Calu3 (cell line): Measurements from ENCODE around the gene RBM23. TPM values are rescaled to one million over a fixed set of nuclear protein-coding genes. Genes with fewer than 3 reads are reported as not detected.

Source experiments
- BruUV-seq: library from RNA; stranded (reverse); fragments of 400-500 nt; replicated peaks from 2 replicates; lab custom pipeline; 2021; lab: Mats Ljungman, UMichigan
- CTCF ChIA-PET: fragments of 300-600 bp; sonication (Branson Sonifier 250); formaldehyde crosslinking; loops from one replicate; lab custom pipeline; 2022; ENCODE audit warnings: antibody characterized with exemption; lab: Charles Lee
- DNase-seq: peaks from one replicate; pipeline ENCODE4 v3.0.0; 2022
- H3K27ac Mint-ChIP-seq: one replicate; pipeline ENCODE4 v1.8.0; 2022; ENCODE audit warnings: mixed read lengths; ENCODE audit not compliant: unreplicated experiment
- H3K27me3 Mint-ChIP-seq: one replicate; pipeline ENCODE4 v1.8.0; 2022; ENCODE audit warnings: mixed read lengths; ENCODE audit not compliant: unreplicated experiment
- H3K36me3 Mint-ChIP-seq: one replicate; pipeline ENCODE4 v1.8.0; 2022; ENCODE audit warnings: mild to moderate bottlenecking, moderate library complexity, mixed read lengths; ENCODE audit not compliant: insufficient read depth, unreplicated experiment
- H3K4me1 Mint-ChIP-seq: one replicate; pipeline ENCODE4 v1.8.0; 2022; ENCODE audit warnings: mild to moderate bottlenecking, low read depth, mixed read lengths; ENCODE audit not compliant: unreplicated experiment
- H3K4me3 Mint-ChIP-seq: one replicate; pipeline ENCODE4 v1.8.0; 2022; ENCODE audit warnings: mild to moderate bottlenecking, low read depth, moderate library complexity, mixed read lengths; ENCODE audit not compliant: unreplicated experiment
- H3K9me3 Mint-ChIP-seq: one replicate; pipeline ENCODE4 v1.8.0; 2022; ENCODE audit warnings: low read depth, mixed read lengths; ENCODE audit not compliant: unreplicated experiment
- CTCF ChIP-seq: fragments of 200-600 bp; IDR thresholded peaks from one replicate; pipeline ENCODE4 v1.8.0; 2022; ENCODE audit warnings: antibody characterized with exemption; ENCODE audit not compliant: unreplicated experiment
- intact Hi-C: fragments of 100-400 bp; cut with micrococcal nuclease; formaldehyde crosslinking; loops from one replicate; pipeline ENCODE4 v1.10.0; 2022; ENCODE audit not compliant: unreplicated experiment
- total RNA-seq: library from RNA; stranded (reverse); gene quantifications from 2 replicates; pipeline ENCODE4 v1.2.3, GENCODE V29; 2022

RBM23 gene
- total RNA-seq, 1 experiment from 2014 or later: 70.9 TPM

DNA sequence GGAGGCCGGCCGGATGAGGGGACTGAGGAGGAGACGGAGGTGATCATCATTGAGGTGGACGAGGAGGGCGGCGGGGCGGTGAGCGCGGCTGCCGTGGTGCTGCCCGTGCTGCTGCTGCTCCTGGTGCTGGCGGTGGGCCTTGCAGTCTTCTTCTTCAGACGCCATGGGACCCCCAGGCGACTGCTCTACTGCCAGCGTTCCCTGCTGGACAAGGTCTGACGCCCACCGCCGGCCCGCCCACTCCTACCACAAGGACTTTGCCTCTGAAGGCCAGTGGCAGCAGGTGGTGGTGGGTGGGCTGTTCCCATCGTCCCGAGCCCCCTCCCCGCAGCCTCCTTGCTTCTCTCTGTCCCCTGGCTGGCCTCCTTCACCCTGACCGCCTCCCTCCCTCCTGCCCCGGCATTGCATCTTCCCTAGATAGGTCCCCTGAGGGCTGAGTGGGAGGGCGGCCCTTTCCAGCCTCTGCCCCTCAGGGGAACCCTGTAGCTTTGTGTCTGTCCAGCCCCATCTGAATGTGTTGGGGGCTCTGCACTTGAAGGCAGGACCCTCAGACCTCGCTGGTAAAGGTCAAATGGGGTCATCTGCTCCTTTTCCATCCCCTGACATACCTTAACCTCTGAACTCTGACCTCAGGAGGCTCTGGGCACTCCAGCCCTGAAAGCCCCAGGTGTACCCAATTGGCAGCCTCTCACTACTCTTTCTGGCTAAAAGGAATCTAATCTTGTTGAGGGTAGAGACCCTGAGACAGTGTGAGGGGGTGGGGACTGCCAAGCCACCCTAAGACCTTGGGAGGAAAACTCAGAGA is 72.9 kb downstream of the RBM23 start:
- DNase-seq: no peak
- no peaks in the 10 kb centered on the region for H3K4me1 Mint-ChIP-seq
- TF ChIP-seq CTCF: no peak
- H3K4me3 Mint-ChIP-seq: no peak overlapping the region
- H3K27me3 Mint-ChIP-seq: no peaks in the 10 kb centered on the region
- no TSS peak for BruUV-seq
- H3K27ac Mint-ChIP-seq: no peak overlapping the region
- CTCF ChIA-PET: no interaction called here
- intact Hi-C loops: no loop called here
- no peaks in the 10 kb centered on the region for H3K36me3 Mint-ChIP-seq
- H3K9me3 Mint-ChIP-seq: no peaks in the 10 kb centered on the region

DNA sequence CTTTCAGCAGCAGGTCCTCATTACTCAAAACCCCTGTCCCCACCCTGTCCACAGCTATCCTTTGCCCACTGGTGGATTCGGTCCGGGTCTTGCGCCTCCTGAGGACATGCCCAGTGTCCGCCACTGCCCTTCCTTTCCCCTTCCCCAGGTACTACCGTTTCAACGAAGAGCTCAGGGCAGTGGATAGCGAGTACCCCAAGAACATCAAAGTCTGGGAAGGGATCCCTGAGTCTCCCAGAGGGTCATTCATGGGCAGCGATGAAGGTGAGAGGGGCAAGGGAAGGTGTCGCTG is 73.9 kb downstream of the RBM23 start:
- no peaks in the 10 kb centered on the region for H3K4me1 Mint-ChIP-seq
- H3K27ac Mint-ChIP-seq: no peak overlapping the region
- no peaks in the 10 kb centered on the region for H3K36me3 Mint-ChIP-seq
- H3K27me3 Mint-ChIP-seq: no peaks in the 10 kb centered on the region
- no peak for TF ChIP-seq CTCF
- no peaks in the 10 kb centered on the region for H3K9me3 Mint-ChIP-seq
- no TSS peak for BruUV-seq
- no peak overlapping the region for H3K4me3 Mint-ChIP-seq
- intact Hi-C loops: no loop called here
- CTCF ChIA-PET: no interaction called here
- DNase-seq: no peak

- Mint-ChIP-seq H3K4me3 (no peak overlapping the region), H3K27me3 (peaks cover under 1% of the 10 kb centered on the region), H3K9me3 (no peaks in the 10 kb centered on the region), H3K27ac (no peak overlapping the region), H3K4me1 (no peaks in the 10 kb centered on the region), H3K36me3 (no peaks in the 10 kb centered on the region)
- TF ChIP-seq CTCF: no peak
- no peak for DNase-seq
- CTCF ChIA-PET: no interaction called here
- intact Hi-C loops: no loop called here
- no TSS peak for BruUV-seq
Observed at GRCh38 chr14:22844221-22845102, 74.5 kb downstream of the RBM23 start.

Other genes with a start within 250 kb of the RBM23 start
- 76.5 and 83.3 TPM in 2 replicates for gene OXA1L, start 152.5 kb downstream of the RBM23 start, total RNA-seq
- gene SLC7A7, start 103.7 kb downstream of the RBM23 start, total RNA-seq: 8.7 and 10.2 TPM in 2 replicates
- gene MRPL52, start 89.3 kb downstream of the RBM23 start, total RNA-seq: 110 and 111 TPM in 2 replicates
- gene MMP14, start 82.6 kb downstream of the RBM23 start, total RNA-seq: 7.8 and 10.5 TPM in 2 replicates
- gene LRP10, start 47.4 kb downstream of the RBM23 start, total RNA-seq: 112 and 121 TPM in 2 replicates
- 0.85 and 1.0 TPM in 2 replicates for gene REM2, start 35.9 kb downstream of the RBM23 start, total RNA-seq
- 101 and 113 TPM in 2 replicates for gene PRMT5, start 10.2 kb upstream of the RBM23 start, total RNA-seq
- gene HAUS4, start 37.9 kb upstream of the RBM23 start, total RNA-seq: 30.4 and 32.1 TPM in 2 replicates
- 20.2 and 32.7 TPM in 2 replicates for gene AJUBA, start 63.4 kb upstream of the RBM23 start, total RNA-seq
- 9.6 and 10.6 TPM in 2 replicates for gene C14orf93, start 91.0 kb upstream of the RBM23 start, total RNA-seq
- gene PSMB5, start 115.8 kb upstream of the RBM23 start, total RNA-seq: 121 and 138 TPM in 2 replicates
- not detected in 2 replicates for gene PSMB11, start 123.1 kb upstream of the RBM23 start, total RNA-seq
- 5.0 and 5.7 TPM in 2 replicates for gene CDH24, start 138.4 kb upstream of the RBM23 start, total RNA-seq
- 181 and 191 TPM in 2 replicates for gene ACIN1, start 176.0 kb upstream of the RBM23 start, total RNA-seq
- gene C14orf119, start 176.4 kb upstream of the RBM23 start, total RNA-seq: 47.0 and 47.3 TPM in 2 replicates
- gene CIROP, start 185.8 kb upstream of the RBM23 start, total RNA-seq: not detected in 2 replicates
- gene CEBPE, start 200.1 kb upstream of the RBM23 start, total RNA-seq: not detected in 2 replicates